GM12864 (cell line): ENCODE measurements around the gene ASB2.

Experiments
- DNase-seq: peaks from one replicate; pipeline ENCODE4 v3.0.0-alpha.2; 2011; ENCODE audit warnings: low read depth
- H3K4me3 ChIP-seq: 2 replicates; pipeline ENCODE4 v1.5.1; 2011; ENCODE audit warnings: mild to moderate bottlenecking, low read depth, low read length, control low read depth
- TF ChIP-seq, protein P1 (sequence below): IDR thresholded peaks from 2 replicates; pipeline ENCODE4 v1.5.1; 2011; ENCODE audit warnings: low read depth, mild to moderate bottlenecking, moderate library complexity, low read length, control low read depth, inconsistent platforms; ENCODE audit errors: missing control alignments

Gene ASB2

DNA sequence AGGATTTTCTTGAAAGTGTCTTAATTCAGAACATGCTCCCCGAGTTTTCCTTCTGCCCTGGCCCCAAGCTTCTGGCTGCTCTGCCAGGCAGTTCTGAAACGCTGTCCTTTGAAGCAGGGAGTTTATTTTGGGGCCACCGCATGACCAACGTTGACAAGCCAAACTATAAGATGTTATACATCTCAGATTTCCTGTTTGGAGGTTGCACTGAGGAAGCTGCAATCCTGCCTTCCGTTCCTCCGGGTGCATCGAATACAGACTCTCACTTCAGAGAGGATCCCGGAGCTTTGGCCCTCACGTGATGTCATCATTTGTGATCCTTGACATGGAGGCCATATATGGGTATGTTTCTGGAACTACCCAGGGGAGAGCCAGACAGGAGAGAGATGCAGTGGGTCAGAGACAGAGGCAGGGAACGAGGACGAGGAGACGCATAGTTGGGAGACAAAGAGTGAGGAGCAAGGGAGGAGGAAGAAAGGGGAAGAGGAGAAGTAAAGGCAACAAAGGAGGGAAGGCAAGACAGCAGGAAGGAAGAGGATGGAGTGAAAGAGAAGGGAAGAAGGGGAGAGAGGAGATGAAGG lies at the start of gene ASB2:
Gene ASB2 (minus strand): TSS at position 94 of the 581 bp plus-strand sequence. CDS start 12,031 bp downstream, outside the sequence.
- TF ChIP-seq, protein P1, sequence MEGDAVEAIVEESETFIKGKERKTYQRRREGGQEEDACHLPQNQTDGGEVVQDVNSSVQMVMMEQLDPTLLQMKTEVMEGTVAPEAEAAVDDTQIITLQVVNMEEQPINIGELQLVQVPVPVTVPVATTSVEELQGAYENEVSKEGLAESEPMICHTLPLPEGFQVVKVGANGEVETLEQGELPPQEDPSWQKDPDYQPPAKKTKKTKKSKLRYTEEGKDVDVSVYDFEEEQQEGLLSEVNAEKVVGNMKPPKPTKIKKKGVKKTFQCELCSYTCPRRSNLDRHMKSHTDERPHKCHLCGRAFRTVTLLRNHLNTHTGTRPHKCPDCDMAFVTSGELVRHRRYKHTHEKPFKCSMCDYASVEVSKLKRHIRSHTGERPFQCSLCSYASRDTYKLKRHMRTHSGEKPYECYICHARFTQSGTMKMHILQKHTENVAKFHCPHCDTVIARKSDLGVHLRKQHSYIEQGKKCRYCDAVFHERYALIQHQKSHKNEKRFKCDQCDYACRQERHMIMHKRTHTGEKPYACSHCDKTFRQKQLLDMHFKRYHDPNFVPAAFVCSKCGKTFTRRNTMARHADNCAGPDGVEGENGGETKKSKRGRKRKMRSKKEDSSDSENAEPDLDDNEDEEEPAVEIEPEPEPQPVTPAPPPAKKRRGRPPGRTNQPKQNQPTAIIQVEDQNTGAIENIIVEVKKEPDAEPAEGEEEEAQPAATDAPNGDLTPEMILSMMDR = no peak
- no peak for DNase-seq
- peak within 1 kb of the TSS; percentile 31 for H3K4me3 ChIP-seq

GRCh38 chr14:94025720-94026119 lies 49.4 kb upstream of the ASB2 start:
- H3K4me3 ChIP-seq = no peak overlapping the region
- no peak for DNase-seq
- TF ChIP-seq, protein P1 = no peak

DNA sequence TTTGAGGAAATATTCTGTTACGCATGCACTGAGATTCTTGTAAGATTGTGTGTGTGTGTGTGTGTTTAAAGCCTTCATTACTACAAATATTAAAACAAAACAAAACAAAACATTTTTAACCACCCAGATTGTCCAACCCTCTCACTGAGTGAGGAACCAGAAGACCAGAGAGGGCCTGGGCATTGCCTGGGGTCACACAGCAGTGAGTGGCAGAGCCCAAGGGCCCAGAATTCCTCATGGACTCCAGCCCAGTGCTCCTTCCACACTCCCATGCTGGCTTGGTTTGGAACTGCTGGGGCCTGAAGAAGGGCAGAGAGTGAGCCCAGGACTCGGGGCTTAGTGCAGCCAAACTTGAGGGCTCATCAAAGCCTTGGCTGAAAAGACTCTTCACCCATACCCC lies 48.2 kb upstream of the ASB2 start:
- DNase-seq = no peak
- no peak overlapping the region for H3K4me3 ChIP-seq
- TF ChIP-seq, protein P1 = no peak

DNA sequence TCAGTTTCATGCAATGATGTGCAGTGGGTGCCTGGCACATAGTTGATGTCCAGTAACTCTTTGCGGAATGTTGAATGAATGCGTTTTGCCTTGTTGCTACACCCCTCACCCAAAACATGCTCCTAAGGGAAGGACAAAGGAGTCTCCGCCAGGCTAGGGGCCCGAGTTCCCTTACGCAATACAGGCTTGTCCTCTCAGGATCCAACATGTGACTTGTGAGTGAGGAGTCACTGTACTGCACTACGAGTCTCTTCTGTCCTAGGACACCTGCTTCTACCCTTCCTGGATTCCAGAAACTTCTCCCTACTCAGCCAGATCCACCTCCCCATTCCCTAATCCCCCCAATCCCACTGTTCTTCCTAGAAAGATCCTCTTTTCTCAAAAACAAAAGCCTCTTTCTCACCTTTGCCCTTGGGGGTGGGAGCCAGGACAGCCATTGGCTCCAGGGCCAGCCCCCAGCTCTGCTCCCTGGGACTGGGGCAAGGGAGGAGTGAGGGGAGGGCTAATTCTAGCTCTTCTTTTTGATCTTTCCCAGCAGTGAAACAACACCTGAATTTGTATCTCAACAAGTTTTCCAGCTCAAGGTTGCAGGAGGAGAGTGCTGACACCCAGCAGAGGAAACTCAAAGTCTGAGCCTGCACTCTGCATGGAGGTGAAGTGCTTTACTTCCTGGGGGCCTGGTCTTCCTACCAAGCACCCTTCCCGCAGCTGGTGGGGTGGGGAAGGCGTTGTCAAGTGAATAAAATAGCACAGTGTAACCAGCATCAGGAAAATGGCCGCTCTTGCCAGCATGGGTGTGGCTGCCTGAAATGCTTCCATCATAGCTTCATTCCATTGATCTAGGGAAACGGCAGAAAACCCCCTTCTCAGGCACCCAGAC lies 46.4 kb upstream of the ASB2 start:
- TF ChIP-seq, protein P1 = no peak
- H3K4me3 ChIP-seq = no peak overlapping the region
- DNase-seq = no peak

GRCh38 chr14:94021416-94022157 lies 45.2 kb upstream of the ASB2 start:
- no peak overlapping the region for H3K4me3 ChIP-seq
- TF ChIP-seq, protein P1 = no peak
- DNase-seq = no peak

- DNase-seq = no peak
- TF ChIP-seq, protein P1 = no peak
- H3K4me3 ChIP-seq = no peak overlapping the region
These were observed 44.6 kb upstream of the ASB2 start for GRCh38 chr14:94021001-94021400.
